ENCODE data around the gene DRP2.
"Not testable (repeated sequence)": the region's sequence is repeated elsewhere in the genome, so short reads cannot be mapped to it uniquely, and the experiment has no call there.

The DRP2 gene

GRCh38 chrX:101219116-101219863 is at the start of gene DRP2:
TSS of gene DRP2 (plus strand) at chrX:101219786. CDS start at chrX:101231648, 11,862 bp downstream.
- DNase-seq, result no peak

- no peak for DNase-seq
Measured at GRCh38 chrX:101171883-101172400, 47.6 kb upstream of the DRP2 start.

- DNase-seq, result no peak
Measured at GRCh38 chrX:101176439-101176838, 43.1 kb upstream of the DRP2 start.

GRCh38 chrX:101184876-101185275 is 34.7 kb upstream of the DRP2 start:
- not testable (repeated sequence) for DNase-seq

- not testable (repeated sequence) for DNase-seq
Measured at GRCh38 chrX:101187961-101188360, 31.6 kb upstream of the DRP2 start.

GRCh38 chrX:101190736-101191135 is 28.9 kb upstream of the DRP2 start:
- DNase-seq, result no peak

- no peak for DNase-seq
Measured at GRCh38 chrX:101191217-101191750, 28.3 kb upstream of the DRP2 start.

- no peak for DNase-seq
Measured at GRCh38 chrX:101195442-101196173, 24.0 kb upstream of the DRP2 start.

GRCh38 chrX:101203761-101204351 is 15.7 kb upstream of the DRP2 start:
- no peak for DNase-seq

GRCh38 chrX:101206471-101206870 is 13.1 kb upstream of the DRP2 start:
- no peak for DNase-seq

GRCh38 chrX:101208152-101208905 is 11.3 kb upstream of the DRP2 start:
- DNase-seq, result no peak

- DNase-seq, result no peak
Measured at GRCh38 chrX:101210630-101211029, 9.0 kb upstream of the DRP2 start.

- DNase-seq, result no peak
Measured at GRCh38 chrX:101217689-101218088, 1.9 kb upstream of the DRP2 start.

GRCh38 chrX:101219864-101220346 is 319 bp downstream of the DRP2 start:
- DNase-seq, result peak; percentile 17

GRCh38 chrX:101220662-101221260 is 1.2 kb downstream of the DRP2 start:
- no peak for DNase-seq

- DNase-seq, result no peak
Measured at GRCh38 chrX:101223226-101223625, 3.6 kb downstream of the DRP2 start.

- no peak for DNase-seq
Measured at GRCh38 chrX:101229170-101229569, 9.6 kb downstream of the DRP2 start.

- DNase-seq, result no peak
Measured at GRCh38 chrX:101230636-101231035, 11.1 kb downstream of the DRP2 start.

- DNase-seq, result no peak
Measured at GRCh38 chrX:101231080-101231479, 11.5 kb downstream of the DRP2 start.

- DNase-seq, result no peak
Measured at GRCh38 chrX:101232316-101232715, 12.7 kb downstream of the DRP2 start.

- DNase-seq, result no peak
Measured at GRCh38 chrX:101237041-101237440, 17.5 kb downstream of the DRP2 start.

- DNase-seq, result no peak
Measured at GRCh38 chrX:101241531-101241930, 21.9 kb downstream of the DRP2 start.

Data from activated CD8-positive, alpha-beta memory T cell treated with anti-CD3 and anti-CD28 coated beads, Interleukin-2, amount 50 U/mL, for 4 hours (primary cell).